OCI-LY7 (cell line): ENCODE results near the gene RPGRIP1L. TPM values are rescaled to one million over a fixed set of nuclear protein-coding genes. Genes with fewer than 3 reads are reported as not detected.

ENCODE experiments used
- BruUV-seq: library from RNA; stranded (reverse); fragments of 400-500 nt; replicated peaks from 2 replicates; lab custom pipeline; 2021; lab: Mats Ljungman, UMichigan
- CTCF ChIA-PET: fragments of 300-600 bp; sonication (Branson Sonifier 250); formaldehyde crosslinking; loops from one replicate; lab custom pipeline; 2022; ENCODE audit warnings: antibody characterized with exemption; ENCODE audit not compliant: unreplicated experiment; lab: Charles Lee
- POLR2A ChIA-PET: fragments of 300-600 bp; sonication (Branson Sonifier 250); formaldehyde crosslinking; loops from one replicate; lab custom pipeline; 2022; ENCODE audit warnings: antibody characterized with exemption; lab: Charles Lee
- DNase-seq: peaks from one replicate; pipeline ENCODE4 v3.0.0-alpha.2; 2015; ENCODE audit warnings: low spot score
- H2AFZ ChIP-seq: fragments of 200-600 bp; sonication (generic), shearing (Covaris generic); 2 replicates; pipeline ENCODE4 v1.6.1; 2014; ENCODE audit warnings: mild to moderate bottlenecking, antibody characterized with exemption, low read length, moderate library complexity
- H3K27ac ChIP-seq: fragments of 200-600 bp; sonication (generic); 2 replicates; pipeline ENCODE4 v1.5.1; 2014; ENCODE audit warnings: mixed run types, low read depth, mild to moderate bottlenecking, moderate library complexity, low read length, inconsistent platforms; ENCODE audit not compliant: poor library complexity, severe bottlenecking
- H3K36me3 ChIP-seq: fragments of 200-600 bp; sonication (generic); 2 replicates; pipeline ENCODE4 v1.6.1; 2014; ENCODE audit warnings: mild to moderate bottlenecking, antibody characterized with exemption, low read length, moderate library complexity, mixed read lengths; ENCODE audit not compliant: insufficient read depth
- H3K4me1 ChIP-seq: fragments of 200-600 bp; sonication (generic); 2 replicates; pipeline ENCODE4 v1.5.1; 2014; ENCODE audit warnings: mild to moderate bottlenecking, low read length; ENCODE audit not compliant: insufficient read depth, poor library complexity, severe bottlenecking
- H3K4me2 ChIP-seq: fragments of 200-600 bp; sonication (generic); 2 replicates; pipeline ENCODE4 v1.6.1; 2014; ENCODE audit warnings: mild to moderate bottlenecking, low read length
- H3K4me3 ChIP-seq: fragments of 200-600 bp; sonication (generic); 2 replicates; pipeline ENCODE4 v1.5.1; 2014; ENCODE audit warnings: mild to moderate bottlenecking, low read depth, low read length; ENCODE audit not compliant: poor library complexity, severe bottlenecking
- H3K79me2 ChIP-seq: fragments of 200-600 bp; sonication (generic); 2 replicates; pipeline ENCODE4 v1.6.1; 2016; ENCODE audit warnings: low read depth, mild to moderate bottlenecking, low read length, moderate library complexity, mixed read lengths; ENCODE audit not compliant: insufficient read depth
- H3K9me2 ChIP-seq: fragments of 200-600 bp; sonication (generic); 2 replicates; pipeline ENCODE4 v1.6.1; 2016; ENCODE audit warnings: mild to moderate bottlenecking, low read length, mixed read lengths; ENCODE audit not compliant: insufficient read depth
- H3K9me3 ChIP-seq: fragments of 200-600 bp; sonication (generic); 2 replicates; pipeline ENCODE4 v1.6.1; 2014; ENCODE audit warnings: mild to moderate bottlenecking, mixed run types, low read length, mixed read lengths
- H4K20me1 ChIP-seq: fragments of 200-600 bp; sonication (generic); 2 replicates; pipeline ENCODE4 v1.6.1; 2014; ENCODE audit warnings: mild to moderate bottlenecking, antibody characterized with exemption, low read length, moderate library complexity, mixed read lengths; ENCODE audit not compliant: insufficient read depth
- EZH2phosphoT487 ChIP-seq: fragments of 200-600 bp; sonication (generic); IDR thresholded peaks from 2 replicates; pipeline ENCODE4 v1.6.1; 2018; ENCODE audit warnings: low read depth, borderline replicate concordance, mild to moderate bottlenecking, mixed run types, antibody characterized with exemption, low read length, moderate library complexity, mixed read lengths
- intact Hi-C: fragments of 100-400 bp; cut with micrococcal nuclease; formaldehyde crosslinking; loops from one replicate; pipeline ENCODE4 v1.10.0; 2022; ENCODE audit not compliant: unreplicated experiment
- total RNA-seq, 2 experiments: library from RNA; depleted of rRNA in 1 of 2; stranded (reverse); fragments of >200 nt in 1 of 2; shearing (Covaris generic) in 1 of 2; gene quantifications; 2 replicates each; pipeline ENCODE4 v1.2.3, GENCODE V29; 2014 to 2022
- TF ChIP-seq, protein P1 (sequence below): fragments of 200-600 bp; sonication (generic); conservative IDR thresholded peaks from 2 replicates; pipeline ENCODE4 v1.5.1; 2014; ENCODE audit warnings: mild to moderate bottlenecking, antibody characterized with exemption, low read length, moderate library complexity, mixed read lengths

RPGRIP1L gene
- total RNA-seq, 2 experiments from 2014 or later, result 12.7 to 15.4 TPM

DNA sequence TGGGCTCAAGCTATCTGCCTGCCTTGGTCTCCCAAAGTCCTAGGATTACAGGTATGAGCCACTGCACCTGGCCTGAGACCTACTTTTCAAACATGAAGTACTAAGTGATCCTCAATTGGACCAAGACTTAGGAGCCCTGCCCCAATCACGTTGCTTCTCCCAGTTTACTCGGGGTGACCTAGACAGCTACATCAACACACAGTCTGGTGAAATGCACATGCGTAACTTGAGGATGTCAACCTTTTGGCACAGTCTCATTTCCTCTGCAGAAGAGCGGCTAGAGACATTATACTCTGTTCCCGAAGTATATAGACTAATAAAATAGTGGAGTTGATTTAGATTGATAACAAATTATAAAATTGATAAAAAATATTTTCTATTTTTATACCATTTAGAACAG lies 17.4 kb upstream of the RPGRIP1L start:
- no peak overlapping the region for H2AFZ ChIP-seq
- no peaks in the 10 kb centered on the region for H3K9me2 ChIP-seq
- H3K27ac ChIP-seq, result no peak overlapping the region
- intact Hi-C loops, result no loop called here
- H3K9me3 ChIP-seq, result no peaks in the 10 kb centered on the region
- peaks cover 23% of the 10 kb centered on the region for H3K79me2 ChIP-seq
- DNase-seq, result no peak
- ChIA-PET POLR2A (no interaction called here), CTCF (no interaction called here)
- no peak overlapping the region for H3K4me2 ChIP-seq
- H4K20me1 ChIP-seq, result peaks cover 9% of the 10 kb centered on the region; the same call in 1 of the 2 replicates
- H3K4me3 ChIP-seq, result no peak overlapping the region
- no peak for TF ChIP-seq EZH2phosphoT487
- TF ChIP-seq, protein P1, sequence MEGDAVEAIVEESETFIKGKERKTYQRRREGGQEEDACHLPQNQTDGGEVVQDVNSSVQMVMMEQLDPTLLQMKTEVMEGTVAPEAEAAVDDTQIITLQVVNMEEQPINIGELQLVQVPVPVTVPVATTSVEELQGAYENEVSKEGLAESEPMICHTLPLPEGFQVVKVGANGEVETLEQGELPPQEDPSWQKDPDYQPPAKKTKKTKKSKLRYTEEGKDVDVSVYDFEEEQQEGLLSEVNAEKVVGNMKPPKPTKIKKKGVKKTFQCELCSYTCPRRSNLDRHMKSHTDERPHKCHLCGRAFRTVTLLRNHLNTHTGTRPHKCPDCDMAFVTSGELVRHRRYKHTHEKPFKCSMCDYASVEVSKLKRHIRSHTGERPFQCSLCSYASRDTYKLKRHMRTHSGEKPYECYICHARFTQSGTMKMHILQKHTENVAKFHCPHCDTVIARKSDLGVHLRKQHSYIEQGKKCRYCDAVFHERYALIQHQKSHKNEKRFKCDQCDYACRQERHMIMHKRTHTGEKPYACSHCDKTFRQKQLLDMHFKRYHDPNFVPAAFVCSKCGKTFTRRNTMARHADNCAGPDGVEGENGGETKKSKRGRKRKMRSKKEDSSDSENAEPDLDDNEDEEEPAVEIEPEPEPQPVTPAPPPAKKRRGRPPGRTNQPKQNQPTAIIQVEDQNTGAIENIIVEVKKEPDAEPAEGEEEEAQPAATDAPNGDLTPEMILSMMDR, result no peak
- no peaks in the 10 kb centered on the region for H3K4me1 ChIP-seq
- no peaks in the 10 kb centered on the region for H3K36me3 ChIP-seq
- BruUV-seq, result no TSS peak

DNA sequence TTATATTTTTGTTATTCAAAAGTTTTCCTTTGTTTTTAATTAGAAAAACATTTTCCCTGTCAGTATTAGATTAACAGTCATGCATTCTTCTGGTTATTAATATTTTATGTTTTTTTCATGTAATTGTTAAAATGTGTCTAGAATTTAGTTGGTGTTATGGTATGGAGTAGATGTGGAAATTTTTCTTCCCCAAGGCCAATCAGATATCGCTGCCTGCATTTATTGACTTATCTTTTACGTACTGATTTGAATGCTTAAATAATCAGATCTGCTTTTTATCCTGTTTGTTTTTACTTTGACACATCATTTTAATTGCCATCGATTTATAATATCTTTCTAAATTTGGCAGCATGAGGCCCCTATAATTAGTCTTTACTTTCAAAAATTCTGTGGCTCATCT lies 13.9 kb upstream of the RPGRIP1L start:
- no peaks in the 10 kb centered on the region for H3K9me2 ChIP-seq
- POLR2A ChIA-PET, result no interaction called here
- no peak for DNase-seq
- H3K4me2 ChIP-seq, result no peak overlapping the region
- H4K20me1 ChIP-seq, result peaks cover 12% of the 10 kb centered on the region
- no TSS peak for BruUV-seq
- intact Hi-C loops, result no loop called here
- H3K4me3 ChIP-seq, result no peak overlapping the region
- CTCF ChIA-PET, result no interaction called here
- H3K4me1 ChIP-seq, result no peaks in the 10 kb centered on the region
- no peak overlapping the region for H3K27ac ChIP-seq
- H2AFZ ChIP-seq, result no peak overlapping the region
- H3K9me3 ChIP-seq, result no peaks in the 10 kb centered on the region
- no peaks in the 10 kb centered on the region for H3K36me3 ChIP-seq
- TF ChIP-seq EZH2phosphoT487, result no peak
- TF ChIP-seq, protein P1, result no peak
- H3K79me2 ChIP-seq, result peaks cover 21% of the 10 kb centered on the region

DNA sequence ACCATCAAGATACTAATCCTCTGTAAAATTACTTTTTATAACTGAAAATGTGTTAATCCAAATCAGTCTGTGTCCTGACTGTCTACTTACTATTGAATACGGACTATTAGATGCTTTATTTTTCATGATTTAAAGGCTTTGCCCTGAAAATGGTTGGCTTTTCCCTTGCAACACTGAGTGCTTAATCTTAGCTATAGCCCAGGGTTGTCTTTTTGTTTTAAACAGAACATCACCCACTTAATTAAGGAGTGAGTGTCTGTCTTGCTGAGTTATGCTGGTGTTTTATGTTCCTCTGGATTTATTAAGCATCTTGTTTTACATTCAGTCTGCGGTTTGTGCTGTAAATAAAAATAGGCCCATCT lies 11.3 kb upstream of the RPGRIP1L start:
- no peaks in the 10 kb centered on the region for H3K9me3 ChIP-seq
- no peak overlapping the region for H3K4me3 ChIP-seq
- no peaks in the 10 kb centered on the region for H3K9me2 ChIP-seq
- intact Hi-C loops, result no loop called here
- H4K20me1 ChIP-seq, result peaks cover 12% of the 10 kb centered on the region
- no peak for DNase-seq
- no peaks in the 10 kb centered on the region for H3K4me1 ChIP-seq
- H3K4me2 ChIP-seq, result no peak overlapping the region
- no peak for TF ChIP-seq EZH2phosphoT487
- TF ChIP-seq, protein P1, result no peak
- H3K79me2 ChIP-seq, result peaks cover 22% of the 10 kb centered on the region
- POLR2A ChIA-PET, result interaction anchor here (0.5 kb wide), 1 partner anchor 102 kb away, joined by 5 read pairs; no protein-coding TSS in a partner anchor
- no peak overlapping the region for H2AFZ ChIP-seq
- H3K27ac ChIP-seq, result no peak overlapping the region
- CTCF ChIA-PET, result no interaction called here
- no TSS peak for BruUV-seq
- no peaks in the 10 kb centered on the region for H3K36me3 ChIP-seq
